HepG2 (cell line): Measurements from ENCODE around the gene RUNX2. TPM values are rescaled to one million over a fixed set of nuclear protein-coding genes. Genes with fewer than 3 reads are reported as not detected.

Experiments used
- ATAC-seq: fragments of 200-7000 bp; cut with Tn5 transposase; 3 replicates; pipeline ENCODE4 v1.9.1; 2020; ENCODE audit warnings: mild to moderate bottlenecking, moderate library complexity
- BruUV-seq: library from RNA; stranded (reverse); fragments of 400-500 nt; replicated peaks from 2 replicates; lab custom pipeline; 2021; lab: Mats Ljungman, UMichigan
- CTCF ChIA-PET: fragments of 300-600 bp; formaldehyde crosslinking; extraction: SDS; loops from one replicate; lab custom pipeline; 2021; ENCODE audit warnings: low total read pairs, inconsistent platforms, low intra/inter-chr PET ratio; lab: Yijun Ruan, JAX
- POLR2A ChIA-PET: fragments of 350-600 bp; sonication (Branson Sonifier 250); formaldehyde crosslinking; loops from one replicate; lab custom pipeline; 2020; ENCODE audit warnings: antibody characterized with exemption, inconsistent platforms; lab: Yijun Ruan, JAX
- DNase-seq: peaks from one replicate; pipeline ENCODE4 v3.0.0-alpha.2; 2015; ENCODE audit warnings: low spot score
- FAIRE-seq: peaks from 3 replicates; lab custom pipeline; 2011; peaks lifted over from hg19 to GRCh38; lab: Jason Lieb, UNC
- H2AFZ ChIP-seq: one replicate; pipeline ENCODE4 v1.6.1; 2011; ENCODE audit warnings: low read length, inconsistent platforms
- H3K27ac ChIP-seq: fragments of 300-600 bp; 3 replicates; pipeline ENCODE4 v1.8.0; 2011; ENCODE audit warnings: mixed run types, mild to moderate bottlenecking, mixed read lengths, low read length, inconsistent platforms; ENCODE audit not compliant: insufficient read depth; ENCODE audit errors: extremely low read length
- H3K27me3 ChIP-seq, 2 experiments: fragments of 200-600 bp in 1 of 2; 2 replicates in 1 of 2; 3 replicates in 1 of 2; pipeline versions ENCODE4 v1.6.0 to v1.8.0; 2011; ENCODE audit warnings: low read length in 2 of 2, mild to moderate bottlenecking in 2 of 2, moderate library complexity in 2 of 2, inconsistent platforms in 1 of 2; ENCODE audit not compliant: insufficient read depth in 2 of 2, control insufficient read depth in 1 of 2
- H3K36me3 ChIP-seq, 2 experiments: fragments of 200-600 bp in 1 of 2; replicated peaks in 1 of 2; 2 replicates in 1 of 2; 3 replicates in 1 of 2; pipeline versions ENCODE4 v1.5.1 to v1.8.0; 2011; ENCODE audit warnings: low read length in 2 of 2, inconsistent platforms in 1 of 2; ENCODE audit not compliant: insufficient read depth in 2 of 2, control insufficient read depth in 1 of 2
- H3K4me1 ChIP-seq: 2 replicates; pipeline ENCODE4 v1.5.1; 2012; ENCODE audit warnings: low read length, inconsistent platforms; ENCODE audit not compliant: insufficient read depth
- H3K4me2 ChIP-seq: 2 replicates; pipeline ENCODE4 v1.6.0; 2011; ENCODE audit warnings: low read depth, low read length, inconsistent platforms
- H3K4me3 ChIP-seq, 3 experiments: fragments of 200-600 bp in 1 of 3; sonication (generic), shearing (Covaris generic) in 1 of 3; replicated peaks in 1 of 3; 2 replicates each; pipeline ENCODE4 v1.5.1; 2011 to 2016; ENCODE audit warnings: low read length in 3 of 3, inconsistent platforms in 2 of 3, low read depth in 2 of 3, mild to moderate bottlenecking in 2 of 3, control low read depth in 1 of 3, mixed read lengths in 1 of 3; ENCODE audit not compliant: insufficient read depth in 1 of 3
- H3K79me2 ChIP-seq: one replicate; pipeline ENCODE4 v1.6.1; 2011; ENCODE audit warnings: low read length, inconsistent platforms; ENCODE audit not compliant: insufficient read depth
- H3K9ac ChIP-seq: 2 replicates; pipeline ENCODE4 v1.6.0; 2011; ENCODE audit warnings: mild to moderate bottlenecking, low read depth, low read length, inconsistent platforms; ENCODE audit not compliant: insufficient read depth
- H3K9me3 ChIP-seq: 2 replicates; pipeline ENCODE4 v1.5.1; 2012; ENCODE audit warnings: mild to moderate bottlenecking, low read length
- H4K20me1 ChIP-seq: 2 replicates; pipeline ENCODE4 v1.6.0; 2011; ENCODE audit warnings: inconsistent platforms, mild to moderate bottlenecking, low read length, moderate library complexity; ENCODE audit not compliant: insufficient read depth
- ARHGAP35 ChIP-seq: sonication (generic); formaldehyde crosslinking; IDR thresholded peaks from 2 replicates; pipeline ENCODE4 v1.9.0; 2022; ENCODE audit warnings: mild to moderate bottlenecking, inconsistent platforms, moderate library complexity, missing genetic modification reagents, borderline replicate concordance
- CEBPB ChIP-seq: IDR thresholded peaks from 2 replicates; pipeline ENCODE4 v1.6.1; 2011; ENCODE audit warnings: low read depth, low read length, improper control_type of control experiment, borderline replicate concordance
- ELF3 ChIP-seq: IDR thresholded peaks from 2 replicates; pipeline ENCODE4 v1.6.1; 2016; ENCODE audit warnings: missing genetic modification reagents, missing compliant biosample characterization
- MAF1 ChIP-seq: sonication (generic); formaldehyde crosslinking; IDR thresholded peaks from 2 replicates; pipeline ENCODE4 v1.5.0; 2020; ENCODE audit warnings: missing genetic modification reagents, borderline replicate concordance
- MBNL3 ChIP-seq: fragments of 250-450 bp; sonication (Bioruptor Pico); conservative IDR thresholded peaks from 2 replicates; pipeline ENCODE4 v1.8.0; 2022; ENCODE audit warnings: mild to moderate bottlenecking, inconsistent platforms
- TBX3 ChIP-seq: fragments of 450-650 bp; IDR thresholded peaks from 2 replicates; pipeline ENCODE4 v1.6.1; 2017; ENCODE audit warnings: antibody characterized with exemption, mild to moderate bottlenecking, inconsistent platforms, borderline replicate concordance
- THAP8 ChIP-seq: sonication (generic); formaldehyde crosslinking; IDR thresholded peaks from 2 replicates; pipeline ENCODE4 v1.5.1; 2020; ENCODE audit warnings: missing genetic modification reagents, mild to moderate bottlenecking, borderline replicate concordance
- THRA ChIP-seq: sonication (generic); formaldehyde crosslinking; IDR thresholded peaks from 2 replicates; pipeline ENCODE4 v1.4.0; 2020; ENCODE audit warnings: missing genetic modification reagents, borderline replicate concordance
- ZHX2 ChIP-seq, 2 experiments: sonication (generic) in 1 of 2; formaldehyde crosslinking in 1 of 2; IDR thresholded peaks; 2 replicates each; pipeline versions ENCODE4 v1.6.1 to v1.9.0; 2014 to 2022; ENCODE audit warnings: antibody characterized with exemption in 1 of 2, borderline replicate concordance in 1 of 2, inconsistent platforms in 1 of 2, low read depth in 1 of 2, missing genetic modification reagents in 1 of 2
- ZNF160 ChIP-seq: sonication (generic); formaldehyde crosslinking; IDR thresholded peaks from 2 replicates; pipeline ENCODE4 v1.8.0; 2022; ENCODE audit warnings: mild to moderate bottlenecking, inconsistent platforms, missing genetic modification reagents
- ZNF326 ChIP-seq: sonication (generic); formaldehyde crosslinking; IDR thresholded peaks from 2 replicates; pipeline ENCODE4 v1.4.0; 2020; ENCODE audit warnings: missing genetic modification reagents, borderline replicate concordance
- WGBS: methylation state at CpG from one replicate; pipeline ENCODE4 v1.1.6; 2017; ENCODE audit warnings: low lambda C conversion rate; 5-methylcytosine and 5-hydroxymethylcytosine counted together
- in situ Hi-C: cut with HindIII; loops from 2 replicates; pipeline ENCODE4 v1.10.0; 2017; ENCODE audit warnings: low pct_unique_long_range_greater_than_20kb; ENCODE audit not compliant: extremely low pct_ligation_motif_present
- intact Hi-C: fragments of 100-400 bp; cut with micrococcal nuclease; formaldehyde crosslinking; loops from one replicate; pipeline ENCODE4 v1.10.0; 2022; ENCODE audit not compliant: unreplicated experiment
- polyA plus RNA-seq, 8 experiments: library from polyadenylated mRNA; depleted of rRNA in 3 of 8; stranded (reverse) in 7 of 8; unstranded in 1 of 8; fragments of >200 nt; fragmentation: Illumina TruSeq in 4 of 8; extraction: Trizol in 4 of 8; gene quantifications; 2 replicates each; pipeline versions ENCODE4 v1.2.1 to v1.2.3, GENCODE V29; 2011 to 2016; ENCODE audit warnings: low read depth in 4 of 8, missing spikeins in 1 of 8, mixed read lengths in 1 of 8; ENCODE audit not compliant: insufficient read depth in 1 of 8
- total RNA-seq, 5 experiments: library from RNA; depleted of rRNA; stranded (reverse); fragments of >200 nt; fragmentation: Illumina TruSeq; extraction: Trizol; gene quantifications; 2 replicates each; pipeline ENCODE4 v1.2.3, GENCODE V29; 2016; ENCODE audit warnings: low read depth in 1 of 5

RUNX2 gene
- total and polyA plus RNA-seq, 2 of the 13 experiments (the other 11 are each of a cell fraction or from before 2014, with no cell fraction given): not detected

- Histone ChIP-seq H3K36me3 (no peaks in the 10 kb centered on the region), H3K4me2 (no peak overlapping the region), H3K9me3 (no peaks in the 10 kb centered on the region), H3K27ac (no peak overlapping the region), H3K4me3 (no peak overlapping the region), H3K4me1 (no peaks in the 10 kb centered on the region), H3K27me3 (peaks cover 0 to 7% of the 10 kb centered on the region in 2 experiments; a peak in 1 of 5 replicates), H2AFZ (no peak overlapping the region), H4K20me1 (no peaks in the 10 kb centered on the region), H3K79me2 (no peaks in the 10 kb centered on the region)
- intact Hi-C loops: no loop called here
- CTCF ChIA-PET: no interaction called here
- no peak for ATAC-seq
- 51% methylated on average over 13 of the region's 13 CpGs for WGBS
- BruUV-seq: no TSS peak
- in situ Hi-C loops: no loop called here
- FAIRE-seq: no peak
- no peak for TF ChIP-seq MBNL3
- no peak for TF ChIP-seq THRA (CRISPR knock-in tag)
- TF ChIP-seq THAP8 (CRISPR knock-in tag): no peak
- no peak for TF ChIP-seq CEBPB
- no peak for TF ChIP-seq ARHGAP35 (CRISPR knock-in tag)
- TF ChIP-seq MAF1 (CRISPR knock-in tag): no peak
- TF ChIP-seq ZNF160 (CRISPR knock-in tag): no peak
- no peak for TF ChIP-seq ZHX2 (IDR thresholded peaks at IDR 0.05; ENCODE audit: low read depth)
- TF ChIP-seq ZHX2 (CRISPR knock-in tag; IDR thresholded peaks at IDR 0.05; ENCODE audit: borderline replicate concordance): no peak
- no peak for TF ChIP-seq ELF3 (CRISPR knock-in tag)
- TF ChIP-seq TBX3: no peak
- TF ChIP-seq ZNF326: no peak
- TF ChIP-seq, all 625 proteins: peak for 0
- no peak overlapping the region for H3K9ac ChIP-seq
- POLR2A ChIA-PET: no interaction called here
- no peak for DNase-seq
Observed at GRCh38 chr6:45473121-45473993, 145.2 kb downstream of the RUNX2 start.
